Activated naive CD4-positive, alpha-beta T cell treated with anti-CD3 and anti-CD28 coated beads, Interleukin-2, amount 50 U/mL, for 72 hours (primary cell): ENCODE data around the gene RPTOR. TPM values are rescaled to one million over a fixed set of nuclear protein-coding genes. Genes with fewer than 3 reads are reported as not detected.
"Not testable (repeated sequence)": the region's sequence is repeated elsewhere in the genome, so short reads cannot be mapped to it uniquely, and the experiment has no call there.

Experiments used
- ATAC-seq, 2 donors: fragments of 150-1000 bp; cut with Tn5 transposase; 2 replicates each; pipeline ENCODE4 v1.10.0; 2021; ENCODE audit warnings: mild to moderate bottlenecking in 2 of 2, moderate library complexity in 2 of 2
- DNase-seq, 2 donors: peaks; one replicate each; pipeline ENCODE4 v3.0.0; 2021 to 2022; ENCODE audit warnings: low spot score in 2 of 2
- H3K27ac Mint-ChIP-seq, 2 donors: one replicate each; pipeline ENCODE4 v1.8.0; 2022; ENCODE audit warnings: mild to moderate bottlenecking in 2 of 2, mixed read lengths in 2 of 2
- H3K36me3 Mint-ChIP-seq, 2 donors: one replicate each; pipeline ENCODE4 v1.8.0; 2022; ENCODE audit warnings: mixed read lengths in 2 of 2
- H3K9me3 Mint-ChIP-seq, 2 donors: one replicate each; pipeline ENCODE4 v1.8.0; 2022; ENCODE audit warnings: mixed read lengths in 2 of 2
- total RNA-seq, 2 donors: library from RNA; stranded (reverse); gene quantifications; one replicate each; pipeline ENCODE4 v1.2.3, GENCODE V29; 2022

RPTOR gene
- total RNA-seq, 2 donors from 2014 or later: 59.5 to 128 TPM

DNA sequence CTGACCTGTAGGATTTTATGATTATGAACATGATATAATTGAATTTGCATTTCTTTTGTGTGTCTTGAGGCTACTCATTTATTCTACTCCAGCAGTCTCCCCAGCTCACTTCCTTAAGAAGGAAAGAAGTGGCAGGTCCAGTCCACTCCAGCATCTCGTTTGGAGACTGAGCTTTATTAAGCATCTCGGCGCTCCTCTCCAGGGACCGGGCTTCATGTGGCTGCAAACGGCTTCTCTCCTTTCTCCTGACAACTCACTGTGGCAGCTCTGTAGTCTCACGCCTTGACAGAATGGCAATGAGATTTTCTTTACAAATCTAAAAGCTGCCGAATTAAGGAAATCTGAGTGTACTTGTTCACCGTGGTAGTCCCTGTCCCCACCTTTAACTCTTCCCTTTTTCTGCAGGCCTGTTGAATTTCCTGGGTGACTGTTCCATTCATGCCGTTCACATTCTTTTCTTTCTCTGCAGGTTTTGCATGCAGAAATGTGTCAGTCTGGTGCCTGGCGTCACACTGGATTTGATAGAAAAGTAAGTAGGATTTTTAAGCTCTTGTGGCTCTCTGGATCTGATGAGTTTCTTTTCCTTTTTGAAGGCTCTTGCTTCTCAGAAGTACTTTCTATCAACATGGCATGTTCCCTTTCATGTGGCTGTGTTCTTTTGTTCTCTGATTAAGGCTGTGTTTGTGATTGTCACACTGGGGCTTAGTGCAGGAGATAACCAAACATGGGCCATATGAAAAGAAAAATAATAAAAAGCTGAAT lies 246.5 kb downstream of the RPTOR start:
- DNase-seq (peak in 1 of 2 donors; percentile 47), ATAC-seq (peak; percentile 33 to 76)
- peak overlapping the region; percentile 99 for H3K27ac Mint-ChIP-seq
- H3K36me3 Mint-ChIP-seq: peaks cover 56 to 60% of the 10 kb centered on the region in 2 donors
- H3K9me3 Mint-ChIP-seq: peaks cover 14 to 17% of the 10 kb centered on the region in 2 donors

DNA sequence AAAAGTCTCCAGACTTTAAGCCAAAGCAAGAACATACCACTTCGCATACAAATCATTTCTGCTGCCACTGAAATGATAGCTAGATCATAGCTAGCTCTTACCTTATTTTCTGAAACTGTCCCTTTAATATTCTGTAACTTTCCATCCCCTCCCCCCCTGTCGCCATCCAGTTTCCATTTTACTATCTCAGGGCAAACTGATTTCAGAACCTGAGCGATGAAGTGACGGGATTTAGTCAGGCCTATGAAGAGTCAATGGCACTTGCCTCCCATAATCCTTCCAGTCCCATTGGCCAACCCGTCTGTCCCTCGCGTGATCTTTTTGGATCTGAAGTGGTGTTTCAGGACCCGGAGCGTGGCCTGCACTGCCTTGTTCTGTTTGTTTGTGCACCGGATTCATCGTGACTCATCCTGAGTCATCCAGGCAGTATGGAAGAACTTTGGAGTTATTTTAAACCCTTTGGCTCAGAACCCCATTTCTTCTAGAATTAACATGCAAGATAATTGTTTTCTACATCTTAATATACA lies 247.2 kb downstream of the RPTOR start:
- Mint-ChIP-seq H3K36me3 (peaks cover 61 to 64% of the 10 kb centered on the region in 2 donors), H3K27ac (peak overlapping the region; percentile 99), H3K9me3 (peaks cover 16 to 17% of the 10 kb centered on the region in 2 donors)
- DNase-seq (peak; percentile 68 to 81), ATAC-seq (peak; percentile 70 to 81)

DNA sequence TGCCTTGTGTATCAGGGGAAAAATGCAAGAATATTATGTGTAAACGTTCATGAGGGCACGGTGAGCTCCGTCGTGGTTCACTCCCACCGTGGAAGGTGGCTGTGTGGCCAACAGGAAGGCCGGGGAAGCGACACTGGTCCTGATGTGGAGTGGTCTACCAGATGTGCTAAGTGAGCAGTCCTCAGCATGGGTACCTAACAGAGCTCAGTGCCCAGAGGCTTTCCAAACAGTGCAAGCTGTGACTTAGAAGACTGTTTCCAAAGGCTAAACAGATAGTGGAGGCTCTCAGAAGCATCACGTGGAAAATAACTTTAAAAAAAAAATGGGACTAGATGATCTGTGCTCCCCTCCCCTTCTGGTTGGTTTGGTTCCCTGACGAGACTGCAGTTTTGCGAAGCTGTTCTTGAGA lies 247.7 kb downstream of the RPTOR start:
- no peak for ATAC-seq
- peak in 1 of 2 donors; percentile 55 for DNase-seq
- H3K27ac Mint-ChIP-seq: peak overlapping the region; percentile 99
- peaks cover 13% of the 10 kb centered on the region in 2 donors for H3K9me3 Mint-ChIP-seq
- peaks cover 59 to 61% of the 10 kb centered on the region in 2 donors for H3K36me3 Mint-ChIP-seq

DNA sequence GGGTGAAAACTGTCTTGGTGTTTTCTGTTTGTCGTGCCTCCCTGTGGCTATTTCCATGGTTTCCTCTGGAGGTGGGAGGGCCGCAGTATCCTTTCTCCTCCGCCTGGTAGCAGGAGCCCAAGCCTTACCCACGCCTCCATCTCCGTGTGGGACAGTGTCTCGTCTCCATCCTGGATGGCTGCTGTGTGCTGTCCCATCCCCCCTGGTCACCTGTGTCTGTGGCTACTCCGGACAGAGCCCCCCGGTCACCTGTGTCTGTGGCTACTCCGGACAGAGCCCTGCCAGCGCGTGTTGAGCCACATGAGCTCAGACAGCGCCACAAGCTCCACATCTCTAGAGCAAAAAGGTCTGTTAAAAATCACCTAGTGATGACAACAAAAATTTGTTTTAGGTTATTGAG lies 248.8 kb downstream of the RPTOR start:
- DNase-seq (no peak), ATAC-seq (no peak)
- peak overlapping the region; percentile 11 to 99 for H3K27ac Mint-ChIP-seq
- peaks cover 5 to 10% of the 10 kb centered on the region in 2 donors for H3K9me3 Mint-ChIP-seq
- peaks cover 48 to 61% of the 10 kb centered on the region in 2 donors for H3K36me3 Mint-ChIP-seq

DNA sequence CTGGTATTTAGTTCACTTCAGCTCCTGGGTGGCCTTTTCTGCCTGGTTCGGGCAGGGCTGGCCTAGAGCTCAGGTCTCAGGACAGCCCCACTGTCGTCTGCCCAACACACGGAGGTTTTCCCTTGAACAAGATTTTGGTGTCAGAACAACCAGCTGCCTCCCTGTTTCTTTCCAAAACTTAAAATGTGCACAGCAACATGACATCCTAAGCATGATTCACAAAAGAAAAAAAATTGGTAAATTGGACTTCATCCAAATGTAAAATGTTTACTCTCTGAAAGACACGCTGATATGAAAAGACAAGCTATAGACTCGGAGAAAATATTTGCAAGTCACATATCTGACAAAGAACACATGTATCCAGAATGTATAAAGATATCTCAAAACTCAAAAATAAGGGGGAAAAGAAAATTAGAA lies 249.2 kb downstream of the RPTOR start:
- peaks cover 2 to 8% of the 10 kb centered on the region in 2 donors for H3K9me3 Mint-ChIP-seq
- H3K27ac Mint-ChIP-seq: peak overlapping the region; percentile 11 to 99
- H3K36me3 Mint-ChIP-seq: peaks cover 45 to 59% of the 10 kb centered on the region in 2 donors
- DNase-seq (no peak), ATAC-seq (no peak)

DNA sequence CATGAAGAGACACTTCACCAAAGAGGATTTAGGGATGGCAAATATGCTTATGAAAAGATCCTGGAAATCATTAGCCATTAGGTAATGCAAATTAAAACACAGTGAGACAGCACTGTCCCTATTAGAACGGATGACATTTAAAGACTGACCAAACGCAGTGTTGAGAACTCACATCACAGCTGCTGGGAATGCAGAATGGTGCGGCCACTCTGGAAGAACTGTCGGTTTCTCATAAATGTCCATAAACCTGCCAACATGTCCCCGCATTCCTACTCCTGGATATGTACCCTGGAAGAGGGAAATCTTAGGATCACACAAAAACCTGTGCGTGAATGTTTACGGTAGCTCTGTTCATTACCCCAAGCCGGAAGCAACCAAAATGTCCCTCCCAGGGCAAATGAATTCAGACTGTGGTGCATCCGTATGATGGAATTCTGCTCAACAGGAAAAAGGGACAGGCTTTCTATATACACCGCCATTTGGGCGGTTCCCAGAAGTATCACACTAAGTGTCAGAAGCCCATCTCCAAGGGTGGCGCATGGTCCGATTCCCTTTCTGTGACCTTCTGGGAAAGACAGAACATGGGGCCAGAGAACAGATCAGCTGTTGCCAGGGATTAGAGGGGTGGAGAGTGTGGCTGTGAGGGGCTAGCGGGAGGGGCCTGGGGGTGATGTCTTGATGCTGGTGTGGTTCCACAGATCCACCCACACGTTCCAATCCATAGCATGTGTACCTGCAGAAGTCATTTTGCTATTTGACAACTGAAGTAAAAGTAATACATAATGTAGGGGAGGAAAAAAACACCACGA lies 249.8 kb downstream of the RPTOR start:
- DNase-seq (no peak), ATAC-seq (no peak)
- H3K9me3 Mint-ChIP-seq: peaks cover 2 to 8% of the 10 kb centered on the region in 2 donors
- H3K36me3 Mint-ChIP-seq: peaks cover 41 to 59% of the 10 kb centered on the region in 2 donors
- H3K27ac Mint-ChIP-seq: peak overlapping the region; percentile 61 to 99

DNA sequence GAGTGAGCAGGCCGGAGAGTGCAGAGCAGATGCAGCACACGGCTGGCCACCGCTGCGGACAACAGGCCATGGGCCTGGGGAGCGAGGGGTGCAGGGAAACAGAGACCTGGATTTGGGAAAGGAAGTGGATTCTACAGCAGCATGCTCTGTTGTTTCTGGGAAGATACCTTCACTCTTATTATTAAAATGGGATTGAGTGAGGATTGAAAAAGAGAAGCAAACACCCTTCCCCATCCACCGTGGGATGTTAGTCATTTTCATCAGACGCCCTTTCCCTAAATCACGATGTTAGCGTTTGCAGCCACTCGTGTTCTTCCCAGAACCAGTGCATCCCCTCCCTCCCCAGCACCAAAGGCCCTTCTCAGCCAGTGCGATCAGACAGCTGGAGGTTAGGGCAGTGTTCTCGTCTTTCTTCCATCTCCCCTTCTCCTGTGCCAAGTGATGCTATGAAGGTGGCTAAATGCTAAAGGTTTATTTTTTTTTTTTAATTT lies 250.5 kb downstream of the RPTOR start:
- DNase-seq (no peak), ATAC-seq (no peak)
- Mint-ChIP-seq H3K27ac (peak overlapping the region; percentile 61 to 99), H3K36me3 (peaks cover 41 to 59% of the 10 kb centered on the region in 2 donors), H3K9me3 (peaks cover 2 to 8% of the 10 kb centered on the region in 2 donors)

DNA sequence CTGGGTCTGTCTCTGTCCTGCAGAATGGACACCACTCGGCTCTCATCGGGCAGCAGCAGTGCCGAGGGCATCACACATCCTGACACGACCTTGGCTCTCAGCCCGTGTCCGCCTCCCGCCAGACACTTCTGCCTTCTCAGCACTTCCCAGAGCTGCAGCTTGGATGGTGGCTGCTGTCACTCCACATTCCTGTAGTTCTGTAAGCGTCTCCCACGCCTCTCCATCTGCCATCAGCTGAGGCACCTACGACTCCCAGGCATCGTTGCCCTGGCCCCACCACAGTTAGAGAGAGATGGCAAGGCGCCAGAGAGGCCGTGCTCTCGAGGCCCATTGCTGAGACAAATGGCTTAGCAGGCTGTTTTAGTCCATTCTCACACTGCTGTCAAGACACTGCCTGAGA lies 251.1 kb downstream of the RPTOR start:
- H3K9me3 Mint-ChIP-seq: peaks cover 2 to 8% of the 10 kb centered on the region in 2 donors
- H3K27ac Mint-ChIP-seq: peak overlapping the region; percentile 57 to 91
- ATAC-seq: no peak
- DNase-seq: no peak
- peaks cover 35 to 59% of the 10 kb centered on the region in 2 donors for H3K36me3 Mint-ChIP-seq

DNA sequence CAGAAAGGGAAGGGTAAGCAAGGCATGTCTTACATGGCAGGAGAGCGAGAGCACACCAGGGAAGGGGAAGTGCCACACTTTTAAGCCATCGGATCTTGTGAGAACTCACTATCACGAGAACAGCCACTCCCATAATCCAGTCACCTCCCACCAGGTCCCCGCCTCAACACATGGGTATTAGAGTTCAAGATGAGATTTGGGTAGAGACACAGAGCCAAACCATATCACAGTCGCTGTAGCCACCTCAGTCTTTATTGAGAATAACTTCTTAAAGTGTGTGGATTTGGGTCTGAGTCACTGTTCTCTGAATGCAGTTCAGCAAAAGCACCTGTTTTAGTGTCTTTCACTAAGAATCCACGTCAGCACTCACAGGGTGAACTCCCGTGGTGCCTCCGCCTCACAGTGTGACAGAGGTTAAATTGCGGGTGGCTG lies 251.8 kb downstream of the RPTOR start:
- Mint-ChIP-seq H3K36me3 (peaks cover 28 to 59% of the 10 kb centered on the region in 2 donors), H3K27ac (peak overlapping the region; percentile 57 to 91), H3K9me3 (peaks cover 2 to 8% of the 10 kb centered on the region in 2 donors)
- DNase-seq (no peak), ATAC-seq (peak; percentile 55 to 76)

DNA sequence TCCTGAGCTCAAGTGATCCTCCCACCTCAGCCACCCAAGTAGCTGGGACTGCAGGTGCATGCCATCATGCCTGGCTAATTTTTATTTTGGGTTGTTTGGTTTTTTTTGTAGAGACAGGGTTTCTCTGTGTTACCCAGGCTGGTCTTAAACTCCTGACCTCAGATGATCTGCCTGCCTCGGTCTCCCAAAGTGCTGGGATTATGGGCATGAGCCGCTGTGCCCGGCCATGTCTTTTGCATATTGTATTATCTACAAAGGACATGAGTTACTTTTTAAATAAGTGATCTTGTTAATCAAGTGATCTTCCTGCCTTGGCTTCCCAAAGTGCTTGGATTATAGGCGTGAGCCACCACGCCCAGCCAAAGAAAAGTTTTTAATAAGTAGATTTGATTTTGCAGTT lies 252.6 kb downstream of the RPTOR start:
- peaks cover 22 to 59% of the 10 kb centered on the region in 2 donors for H3K36me3 Mint-ChIP-seq
- not testable (repeated sequence) for H3K9me3 Mint-ChIP-seq, ATAC-seq, DNase-seq
- H3K27ac Mint-ChIP-seq: peak overlapping the region in 1 of 2 donors; percentile 91

DNA sequence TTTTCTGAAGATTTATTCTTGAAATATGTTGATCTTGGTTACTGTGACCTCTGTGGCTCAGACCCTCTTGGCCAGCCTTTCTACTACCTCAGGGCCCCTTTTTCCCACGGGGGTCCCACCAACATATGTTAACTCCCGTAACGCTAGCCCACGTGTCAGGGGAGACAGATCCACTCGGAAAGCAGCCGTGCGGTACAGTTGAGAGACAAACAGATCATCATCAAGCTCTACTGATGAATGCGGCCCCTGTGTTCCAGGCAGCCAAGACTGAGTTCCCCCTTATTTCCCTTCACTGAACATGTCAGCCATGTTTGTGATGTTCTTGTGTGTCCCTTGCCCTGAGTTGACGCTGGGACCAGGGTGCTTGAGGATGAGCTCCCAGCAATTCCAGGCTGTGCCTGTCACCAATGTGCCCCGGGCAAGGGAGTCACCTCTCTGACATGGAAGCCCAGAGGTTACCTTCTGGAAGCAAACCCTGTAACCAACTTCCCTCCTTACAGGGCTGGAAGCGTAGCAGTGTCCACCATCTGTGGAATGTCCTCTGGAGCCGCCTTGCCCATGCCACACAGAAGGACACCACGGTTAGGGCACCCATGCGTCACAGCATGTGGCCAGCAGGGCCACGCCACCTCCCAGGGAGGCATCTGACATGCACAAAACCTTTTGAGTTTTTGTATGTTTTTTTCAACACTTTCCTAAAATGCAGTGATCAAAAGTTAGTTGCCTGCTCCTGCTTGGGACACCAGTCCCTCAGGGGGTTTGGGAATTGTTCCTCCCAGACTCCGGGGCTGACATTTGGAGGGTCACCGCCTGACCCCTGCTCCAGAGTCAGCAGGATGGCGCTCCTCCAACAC lies 253.3 kb downstream of the RPTOR start:
- Mint-ChIP-seq H3K27ac (peak overlapping the region; percentile 14 to 91), H3K9me3 (peaks cover 0 to 8% of the 10 kb centered on the region in 2 donors), H3K36me3 (peaks cover 22 to 55% of the 10 kb centered on the region in 2 donors)
- DNase-seq: no peak
- no peak for ATAC-seq

DNA sequence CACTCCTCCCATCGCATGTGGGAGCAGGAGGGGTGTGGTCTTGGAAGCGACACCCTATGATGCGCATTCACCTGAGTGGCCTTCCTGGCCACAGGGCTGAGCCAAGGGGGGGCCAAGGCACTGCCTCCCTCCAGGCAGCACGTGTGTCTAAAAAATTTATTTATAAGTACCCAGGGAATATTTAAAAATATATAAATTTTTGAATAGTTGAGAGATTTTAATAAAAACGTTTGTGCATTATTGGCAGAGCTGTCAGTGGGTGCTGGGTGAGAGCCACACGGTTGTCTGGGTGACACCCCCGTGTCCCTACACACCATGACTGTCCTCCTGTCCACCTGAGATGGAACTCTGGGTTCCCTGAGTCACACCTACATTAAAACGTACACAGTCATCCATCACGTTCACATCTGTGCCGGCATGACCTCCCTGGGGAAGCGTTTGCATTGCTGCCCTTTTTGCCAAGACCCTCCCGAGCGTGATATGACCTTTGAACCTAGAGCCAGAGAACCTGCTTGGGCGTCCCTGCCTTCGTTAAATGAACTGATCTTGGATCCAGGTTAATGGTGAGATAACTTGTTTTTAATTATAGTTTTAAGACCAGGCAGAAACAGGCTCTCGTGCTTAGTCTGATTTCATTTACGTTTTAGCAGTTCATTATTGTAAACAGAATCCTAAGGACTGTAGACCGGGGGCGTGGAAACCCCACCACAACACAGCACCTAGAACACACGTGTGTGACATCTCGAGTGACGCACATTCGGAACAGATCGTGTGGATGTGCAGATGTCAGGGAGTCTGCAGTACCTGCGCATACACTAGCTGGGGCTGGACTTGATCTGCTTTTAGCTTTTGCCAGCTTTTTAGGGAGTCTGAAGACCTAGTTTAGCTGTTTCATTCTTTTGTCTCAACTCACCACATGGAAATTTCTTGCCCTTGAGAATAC lies 254.2 kb downstream of the RPTOR start:
- DNase-seq (peak in 1 of 2 donors; percentile 39), ATAC-seq (no peak)
- H3K9me3 Mint-ChIP-seq: peaks cover 0 to 8% of the 10 kb centered on the region in 2 donors
- peaks cover 21 to 46% of the 10 kb centered on the region in 2 donors for H3K36me3 Mint-ChIP-seq
- H3K27ac Mint-ChIP-seq: peak overlapping the region; percentile 68 to 91

DNA sequence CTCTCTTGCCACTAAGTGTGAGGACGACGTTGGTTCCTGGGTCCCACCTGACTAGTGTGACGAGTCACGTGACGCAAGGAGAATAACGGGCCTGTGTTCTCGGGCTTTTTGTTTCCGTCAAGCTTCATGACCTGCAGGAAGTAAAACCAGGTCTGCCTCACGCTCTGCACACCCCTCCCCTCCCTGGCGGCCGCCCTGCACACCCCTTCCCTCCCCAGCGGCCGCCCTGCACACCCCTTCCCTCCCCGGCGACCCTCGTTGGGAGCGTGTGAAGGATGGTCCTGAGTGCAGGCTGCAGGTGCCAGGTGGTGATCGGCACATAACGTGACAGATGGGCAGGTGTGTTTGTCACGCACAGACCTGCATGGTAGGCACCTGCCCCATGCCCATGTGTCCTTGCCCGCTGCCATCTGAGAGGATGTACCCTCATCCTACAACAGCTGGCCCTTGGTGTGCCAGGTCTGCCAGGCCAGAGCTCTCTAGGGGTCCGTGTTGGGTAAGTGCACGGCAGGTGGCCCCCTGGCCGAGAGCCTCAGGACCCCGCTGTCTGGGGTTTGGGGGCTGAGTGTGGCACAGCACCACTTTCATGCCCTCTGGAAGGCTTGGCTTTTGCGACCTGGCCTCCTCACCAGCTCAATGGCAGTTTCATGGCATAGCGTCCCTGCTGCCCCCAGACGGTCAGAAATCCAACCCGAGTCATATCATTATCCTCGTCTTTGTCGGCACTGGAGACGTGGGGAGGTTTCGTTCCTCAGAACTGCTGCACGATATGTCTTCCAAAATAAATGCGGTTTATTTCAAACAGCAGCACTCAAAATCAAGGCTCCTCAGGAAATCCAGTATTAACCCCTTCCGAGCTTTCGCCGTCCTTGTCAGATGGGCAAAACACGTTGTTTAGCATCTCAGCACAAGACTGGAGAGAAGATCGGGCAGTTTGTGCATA lies 255.2 kb downstream of the RPTOR start:
- peaks cover 25 to 36% of the 10 kb centered on the region in 2 donors for H3K36me3 Mint-ChIP-seq
- H3K9me3 Mint-ChIP-seq: peaks cover 0 to 8% of the 10 kb centered on the region in 2 donors
- ATAC-seq: no peak
- H3K27ac Mint-ChIP-seq: no peak overlapping the region
- peak in 1 of 2 donors; percentile 45 for DNase-seq
